Omental fat pad (tissue), 4 donors: ENCODE measurements around the gene SYCP2. TPM values are rescaled to one million over a fixed set of nuclear protein-coding genes. Genes with fewer than 3 reads are reported as not detected.

Source experiments
- ATAC-seq: fragments of 150-250 bp; one replicate; pipeline ENCODE4 v1.9.1; 2016; ENCODE audit warnings: mild to moderate bottlenecking, moderate library complexity; ENCODE audit not compliant: low FRiP score
- DNase-seq: peaks from one replicate; pipeline ENCODE4 v3.0.0-alpha.2; 2019; ENCODE audit warnings: low spot score
- CTCF ChIP-seq, 3 donors: fragments of 450-650 bp; IDR thresholded peaks; one replicate each; pipeline ENCODE4 v1.5.1; 2016 to 2017; ENCODE audit warnings: antibody characterized with exemption in 3 of 3, mild to moderate bottlenecking in 3 of 3, moderate library complexity in 2 of 3
- total RNA-seq, 4 donors: library from RNA; depleted of rRNA; stranded (reverse); fragments of >200 nt; gene quantifications; one replicate each; pipeline ENCODE4 v1.1.0, GENCODE V29; 2016

Gene SYCP2
- total RNA-seq, 4 donors from 2014 or later: 1.8 to 8.8 (median 2.9) TPM

- DNase-seq: no peak
- no peak for TF ChIP-seq CTCF (IDR thresholded peaks at IDR 0.05)
- ATAC-seq: no peak
These were observed 11.3 kb upstream of the SYCP2 start for GRCh38 chr20:59944726-59945125.

GRCh38 chr20:59942245-59942644 lies 8.8 kb upstream of the SYCP2 start:
- TF ChIP-seq CTCF (IDR thresholded peaks at IDR 0.05): no peak
- ATAC-seq (no peak), DNase-seq (no peak)

- ATAC-seq: no peak
- no peak for TF ChIP-seq CTCF (IDR thresholded peaks at IDR 0.05)
- DNase-seq: no peak
These were observed 7.5 kb upstream of the SYCP2 start for GRCh38 chr20:59940956-59941294.

GRCh38 chr20:59940129-59940955 lies 6.9 kb upstream of the SYCP2 start, which contains the start of the genes FAM217B and PPP1R3D:
Gene FAM217B, plus strand, starts transcription at chr20:59940389. Its CDS starts 3,555 bp downstream, at chr20:59943944.
Gene PPP1R3D, minus strand, starts transcription at chr20:59940305. Its CDS starts 374 bp downstream, at chr20:59939931.
- DNase-seq (peak; percentile 90), ATAC-seq (peak; percentile 98)
- no peak for TF ChIP-seq CTCF (IDR thresholded peaks at IDR 0.05)

- TF ChIP-seq CTCF (IDR thresholded peaks at IDR 0.05): no peak
- ATAC-seq (peak; percentile 18), DNase-seq (no peak)
These were observed 6.4 kb upstream of the SYCP2 start for GRCh38 chr20:59939879-59940128.

- peak; percentile 2 for ATAC-seq
These were observed 5.8 kb upstream of the SYCP2 start for GRCh38 chr20:59939052-59939878.

More at GRCh38 chr20:59939052-59939878, 5.8 kb upstream of the SYCP2 start:
- no peak for TF ChIP-seq CTCF (IDR thresholded peaks at IDR 0.05)
- no peak for DNase-seq
